Activated B cell treated with CpG ODN at 0.5 μM for 24 hours (primary cell): ENCODE data around the gene ELAPOR1. TPM values are rescaled to one million over a fixed set of nuclear protein-coding genes. Genes with fewer than 3 reads are reported as not detected.

Experiments used
- ATAC-seq: fragments of 200-7000 bp; cut with Tn5 transposase; one replicate; pipeline ENCODE4 v1.10.0; 2021; ENCODE audit warnings: low read depth, mild to moderate bottlenecking, moderate library complexity
- CTCF ChIA-PET: fragments of 350-600 bp; sonication (Branson Sonifier 250); formaldehyde crosslinking; loops from one replicate; lab custom pipeline; 2021; ENCODE audit warnings: antibody characterized with exemption; lab: Charles Lee
- POLR2A ChIA-PET: fragments of 350-600 bp; sonication (Branson Sonifier 250); formaldehyde crosslinking; loops from one replicate; lab custom pipeline; 2021; ENCODE audit warnings: antibody characterized with exemption; lab: Charles Lee
- DNase-seq: peaks from one replicate; pipeline ENCODE4 v3.0.0; 2022
- H3K27ac Mint-ChIP-seq: one replicate; pipeline ENCODE4 v1.8.0; 2020; ENCODE audit warnings: mixed read lengths
- H3K27me3 Mint-ChIP-seq: one replicate; pipeline ENCODE4 v1.8.0; 2021; ENCODE audit warnings: mixed read lengths
- H3K36me3 Mint-ChIP-seq: one replicate; pipeline ENCODE4 v1.8.0; 2021; ENCODE audit warnings: low read depth, mixed read lengths
- H3K4me1 Mint-ChIP-seq: one replicate; pipeline ENCODE4 v1.8.0; 2021; ENCODE audit warnings: mixed read lengths
- H3K4me3 Mint-ChIP-seq: one replicate; pipeline ENCODE4 v1.8.0; 2020; ENCODE audit warnings: mild to moderate bottlenecking, mixed read lengths
- H3K9me3 Mint-ChIP-seq: one replicate; pipeline ENCODE4 v1.8.0; 2020; ENCODE audit warnings: mixed read lengths
- CTCF ChIP-seq: fragments of 200-600 bp; IDR thresholded peaks from one replicate; pipeline ENCODE4 v1.8.0; 2022; ENCODE audit warnings: antibody characterized with exemption, mild to moderate bottlenecking
- intact Hi-C: fragments of 100-400 bp; cut with micrococcal nuclease; formaldehyde crosslinking; loops from one replicate; pipeline ENCODE4 v1.15.1; 2024
- total RNA-seq: library from RNA; stranded (reverse); gene quantifications from 2 replicates; pipeline ENCODE4 v1.2.3, GENCODE V29; 2022

ELAPOR1 gene
- 0.27 and 0.38 TPM in 2 replicates for total RNA-seq

GRCh38 chr1:109113590-109114341 is at the start of gene ELAPOR1:
ELAPOR1 (plus strand) TSS chr1:109114115; CDS start chr1:109114184, 69 bp downstream.
- Mint-ChIP-seq H3K36me3 (no peaks in the 10 kb centered on the region), H3K27ac (peak within 1 kb of the TSS; percentile 56), H3K27me3 (peaks cover 32% of the 10 kb centered on the region), H3K4me1 (peaks cover 25% of the 10 kb centered on the region), H3K9me3 (no peaks in the 10 kb centered on the region), H3K4me3 (peak within 1 kb of the TSS; percentile 77)
- no peak for TF ChIP-seq CTCF
- ATAC-seq (peak; percentile 68), DNase-seq (peak; percentile 57)
- POLR2A ChIA-PET, result interaction anchor here (0.5 to 4.9 kb wide), 5 partner anchors 14 to 150 kb away, joined by 3 to 57 read pairs (median 9); partner anchors contain the start of genes CLCC1, TAF13 and TMEM167B
- intact Hi-C loops, result loop anchor here (2.0 to 10.0 kb wide), 6 partner anchors 99 to 509 kb away; partner anchors contain the start of genes GPSM2, PRPF38B, SARS1 and SORT1
- CTCF ChIA-PET, result interaction anchor here (0.7 to 2.0 kb wide), 7 partner anchors 14 to 80 kb away, joined by 3 to 18 read pairs (median 3); partner anchors contain the start of gene TAF13

GRCh38 chr1:109065137-109065536 is 48.8 kb upstream of the ELAPOR1 start:
- ChIA-PET CTCF (no interaction called here), POLR2A (interaction anchor here (1.3 kb wide), 1 partner anchor 35 kb away, joined by 4 read pairs; no protein-coding TSS in a partner anchor)
- Mint-ChIP-seq H3K4me1 (no peaks in the 10 kb centered on the region), H3K27me3 (no peaks in the 10 kb centered on the region), H3K4me3 (no peak overlapping the region), H3K36me3 (peaks cover 44% of the 10 kb centered on the region), H3K27ac (no peak overlapping the region), H3K9me3 (no peaks in the 10 kb centered on the region)
- ATAC-seq (no peak), DNase-seq (no peak)
- intact Hi-C loops, result no loop called here
- no peak for TF ChIP-seq CTCF

GRCh38 chr1:109067883-109068282 is 46.0 kb upstream of the ELAPOR1 start:
- H3K4me1 Mint-ChIP-seq, result no peaks in the 10 kb centered on the region
- CTCF ChIA-PET, result no interaction called here
- H3K9me3 Mint-ChIP-seq, result no peaks in the 10 kb centered on the region
- DNase-seq, result no peak
- no peak overlapping the region for H3K4me3 Mint-ChIP-seq
- POLR2A ChIA-PET, result no interaction called here
- ATAC-seq, result no peak
- TF ChIP-seq CTCF, result no peak
- intact Hi-C loops, result no loop called here
- no peak overlapping the region for H3K27ac Mint-ChIP-seq
- no peaks in the 10 kb centered on the region for H3K27me3 Mint-ChIP-seq
- peaks cover 44% of the 10 kb centered on the region for H3K36me3 Mint-ChIP-seq

- Mint-ChIP-seq H3K4me1 (peaks cover 2% of the 10 kb centered on the region), H3K27me3 (no peaks in the 10 kb centered on the region), H3K9me3 (no peaks in the 10 kb centered on the region), H3K4me3 (no peak overlapping the region), H3K27ac (no peak overlapping the region), H3K36me3 (peaks cover 43% of the 10 kb centered on the region)
- POLR2A ChIA-PET, result no interaction called here
- CTCF ChIA-PET, result no interaction called here
- intact Hi-C loops, result no loop called here
- DNase-seq (no peak), ATAC-seq (no peak)
- no peak for TF ChIP-seq CTCF
These were observed 44.6 kb upstream of the ELAPOR1 start for GRCh38 chr1:109069294-109069693.
